RWPE2 (cell line): Measurements from ENCODE around the gene AQP2.

ENCODE experiments used
- ATAC-seq: fragments of 200-7000 bp; cut with Tn5 transposase; 3 replicates; pipeline ENCODE4 v1.9.1; 2021; ENCODE audit warnings: low read depth
- DNase-seq: peaks from one replicate; pipeline ENCODE4 v3.0.0-alpha.2; 2020; ENCODE audit warnings: low spot score
- H3K27ac ChIP-seq: fragments of 450-650 bp; 2 replicates; pipeline ENCODE4 v1.5.1; 2017; ENCODE audit warnings: mild to moderate bottlenecking; ENCODE audit not compliant: poor library complexity, severe bottlenecking
- H3K27me3 ChIP-seq: fragments of 250-450 bp; sonication (Bioruptor Pico); 2 replicates; pipeline ENCODE4 v1.5.1; 2021; ENCODE audit warnings: mild to moderate bottlenecking, moderate library complexity; ENCODE audit not compliant: insufficient read depth, poor library complexity, severe bottlenecking
- H3K36me3 ChIP-seq: fragments of 250-450 bp; sonication (Bioruptor Pico); 2 replicates; pipeline ENCODE4 v1.5.1; 2020; ENCODE audit warnings: low read depth, mild to moderate bottlenecking, moderate library complexity
- H3K4me1 ChIP-seq: fragments of 250-450 bp; sonication (Bioruptor Pico); 2 replicates; pipeline ENCODE4 v1.5.1; 2021; ENCODE audit warnings: mild to moderate bottlenecking, moderate library complexity; ENCODE audit not compliant: insufficient read depth, poor library complexity, severe bottlenecking
- H3K4me3 ChIP-seq: fragments of 250-450 bp; sonication (Bioruptor Pico); 2 replicates; pipeline ENCODE4 v1.5.1; 2021; ENCODE audit warnings: mild to moderate bottlenecking, moderate library complexity; ENCODE audit not compliant: severe bottlenecking
- H3K9me3 ChIP-seq: fragments of 250-450 bp; sonication (Bioruptor Pico); 2 replicates; pipeline ENCODE4 v1.5.1; 2021; ENCODE audit warnings: mild to moderate bottlenecking, moderate library complexity; ENCODE audit not compliant: severe bottlenecking
- CTCF ChIP-seq: fragments of 450-650 bp; IDR thresholded peaks from one replicate; pipeline ENCODE4 v1.5.1; 2017; ENCODE audit warnings: mild to moderate bottlenecking, moderate library complexity; ENCODE audit not compliant: poor library complexity, severe bottlenecking

The AQP2 gene

GRCh38 chr12:49973361-49973830 is 22.9 kb downstream of the AQP2 start:
- H3K27ac ChIP-seq: no peak overlapping the region
- no peaks in the 10 kb centered on the region for H3K36me3 ChIP-seq
- no peak for ATAC-seq
- TF ChIP-seq CTCF: no peak
- no peak overlapping the region for H3K4me3 ChIP-seq
- no peak for DNase-seq
- no peaks in the 10 kb centered on the region for H3K27me3 ChIP-seq
- H3K9me3 ChIP-seq: no peaks in the 10 kb centered on the region
- no peaks in the 10 kb centered on the region for H3K4me1 ChIP-seq

- no peak overlapping the region for H3K27ac ChIP-seq
- no peaks in the 10 kb centered on the region for H3K9me3 ChIP-seq
- TF ChIP-seq CTCF: peak; percentile 15
- no peak; the same call in 2 of the 3 replicates for ATAC-seq
- no peak overlapping the region for H3K4me3 ChIP-seq
- H3K36me3 ChIP-seq: no peaks in the 10 kb centered on the region
- H3K27me3 ChIP-seq: no peaks in the 10 kb centered on the region
- no peak for DNase-seq
- no peaks in the 10 kb centered on the region for H3K4me1 ChIP-seq
Observed at GRCh38 chr12:49974231-49974675, 23.7 kb downstream of the AQP2 start.

GRCh38 chr12:49974677-49975317 is 24.3 kb downstream of the AQP2 start:
- ATAC-seq: no peak
- no peaks in the 10 kb centered on the region for H3K4me1 ChIP-seq
- H3K4me3 ChIP-seq: no peak overlapping the region
- TF ChIP-seq CTCF: no peak
- no peaks in the 10 kb centered on the region for H3K36me3 ChIP-seq
- no peak for DNase-seq
- H3K9me3 ChIP-seq: no peaks in the 10 kb centered on the region
- no peak overlapping the region for H3K27ac ChIP-seq
- H3K27me3 ChIP-seq: no peaks in the 10 kb centered on the region

- H3K36me3 ChIP-seq: no peaks in the 10 kb centered on the region
- H3K27me3 ChIP-seq: no peaks in the 10 kb centered on the region
- no peak for TF ChIP-seq CTCF
- no peak overlapping the region for H3K4me3 ChIP-seq
- no peak overlapping the region for H3K27ac ChIP-seq
- H3K9me3 ChIP-seq: no peaks in the 10 kb centered on the region
- H3K4me1 ChIP-seq: no peaks in the 10 kb centered on the region
- ATAC-seq (no peak), DNase-seq (no peak)
Observed at GRCh38 chr12:49975318-49975761, 24.8 kb downstream of the AQP2 start.

- no peaks in the 10 kb centered on the region for H3K4me1 ChIP-seq
- no peaks in the 10 kb centered on the region for H3K27me3 ChIP-seq
- ATAC-seq: no peak
- no peak for DNase-seq
- no peak overlapping the region for H3K27ac ChIP-seq
- H3K4me3 ChIP-seq: no peak overlapping the region
- no peak for TF ChIP-seq CTCF
- H3K36me3 ChIP-seq: no peaks in the 10 kb centered on the region
- H3K9me3 ChIP-seq: no peaks in the 10 kb centered on the region
Observed at GRCh38 chr12:49976557-49976956, 26.0 kb downstream of the AQP2 start.
